Osteoblast (primary cell): ENCODE measurements around the gene EIF3I. TPM values are rescaled to one million over a fixed set of nuclear protein-coding genes. Genes with fewer than 3 reads are reported as not detected.

ENCODE experiments used
- DNase-seq: peaks from one replicate; pipeline ENCODE4 v3.0.0; 2011; ENCODE audit warnings: low spot score, mixed read lengths; ENCODE audit not compliant: insufficient read length; ENCODE audit errors: missing footprints
- H2AFZ ChIP-seq: 2 replicates; pipeline ENCODE4 v1.6.0; 2011; ENCODE audit warnings: mild to moderate bottlenecking, low read length
- H3K27ac ChIP-seq: 2 replicates; pipeline ENCODE4 v1.5.1; 2011; ENCODE audit warnings: mild to moderate bottlenecking, low read depth, low read length, moderate library complexity
- H3K27me3 ChIP-seq: 2 replicates; pipeline ENCODE4 v1.6.0; 2012; ENCODE audit warnings: mild to moderate bottlenecking, control low read depth, inconsistent platforms, low read length, moderate library complexity; ENCODE audit not compliant: insufficient read depth
- H3K36me3 ChIP-seq: 2 replicates; pipeline ENCODE4 v1.5.1; 2011; ENCODE audit warnings: mild to moderate bottlenecking, low read length, control low read depth, moderate library complexity; ENCODE audit not compliant: insufficient read depth
- H3K4me1 ChIP-seq: 2 replicates; pipeline ENCODE4 v1.5.1; 2011; ENCODE audit warnings: mild to moderate bottlenecking, low read length, control low read depth, moderate library complexity; ENCODE audit not compliant: insufficient read depth
- H3K4me2 ChIP-seq: 2 replicates; pipeline ENCODE4 v1.6.0; 2011; ENCODE audit warnings: mild to moderate bottlenecking, low read length; ENCODE audit not compliant: insufficient read depth
- H3K4me3 ChIP-seq: fragments of 200-600 bp; sonication (generic); 3 replicates; pipeline ENCODE4 v1.5.1; 2012; ENCODE audit warnings: mild to moderate bottlenecking, low read length, inconsistent platforms; ENCODE audit not compliant: insufficient read depth
- H3K79me2 ChIP-seq: 2 replicates; pipeline ENCODE4 v1.6.0; 2012; ENCODE audit warnings: mild to moderate bottlenecking, low read length, control low read depth, inconsistent platforms; ENCODE audit not compliant: insufficient read depth
- H3K9me3 ChIP-seq: 2 replicates; pipeline ENCODE4 v1.5.1; 2011; ENCODE audit warnings: low read depth, low read length, control low read depth
- H4K20me1 ChIP-seq: 2 replicates; pipeline ENCODE4 v1.6.0; 2012; ENCODE audit warnings: mild to moderate bottlenecking, low read length, control low read depth; ENCODE audit not compliant: insufficient read depth
- total RNA-seq: library from RNA; depleted of rRNA; stranded (reverse); fragments of >200 nt; gene quantifications from 2 replicates; pipeline ENCODE4 v1.2.3, GENCODE V29; 2012
- TF ChIP-seq, protein P1 (sequence below): IDR thresholded peaks from 2 replicates; pipeline ENCODE4 v1.5.1; 2011; ENCODE audit warnings: mild to moderate bottlenecking, low read depth, low read length, moderate library complexity; ENCODE audit errors: extremely low read depth

Gene EIF3I
- total RNA-seq, 1 donor, result 253 TPM

DNA sequence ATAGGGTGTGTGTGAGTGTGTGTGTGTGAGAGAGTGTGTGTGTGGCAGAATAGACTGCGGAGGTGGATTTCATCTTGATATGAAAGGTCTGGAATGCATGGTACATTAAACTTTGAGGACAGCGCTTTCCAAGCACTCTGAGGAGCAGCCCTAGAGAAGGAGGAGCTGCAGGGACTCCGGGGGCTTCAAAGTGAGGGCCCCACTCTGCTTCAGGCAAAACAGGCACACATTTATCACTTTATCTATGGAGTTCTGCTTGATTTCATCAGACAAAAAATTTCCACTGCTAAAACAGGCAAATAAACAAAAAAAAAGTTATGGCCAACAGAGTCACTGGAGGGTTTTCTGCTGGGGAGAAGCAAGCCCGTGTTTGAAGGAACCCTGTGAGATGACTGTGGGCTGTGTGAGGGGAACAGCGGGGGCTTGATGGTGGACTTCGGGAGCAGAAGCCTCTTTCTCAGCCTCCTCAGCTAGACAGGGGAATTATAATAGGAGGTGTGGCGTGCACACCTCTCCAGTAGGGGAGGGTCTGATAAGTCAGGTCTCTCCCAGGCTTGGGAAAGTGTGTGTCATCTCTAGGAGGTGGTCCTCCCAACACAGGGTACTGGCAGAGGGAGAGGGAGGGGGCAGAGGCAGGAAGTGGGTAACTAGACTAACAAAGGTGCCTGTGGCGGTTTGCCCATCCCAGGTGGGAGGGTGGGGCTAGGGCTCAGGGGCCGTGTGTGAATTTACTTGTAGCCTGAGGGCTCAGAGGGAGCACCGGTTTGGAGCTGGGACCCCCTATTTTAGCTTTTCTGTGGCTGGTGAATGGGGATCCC is 51.4 kb downstream of the EIF3I start:
- peaks cover 47% of the 10 kb centered on the region for H3K27me3 ChIP-seq
- peak; percentile 60 for DNase-seq
- TF ChIP-seq, protein P1, sequence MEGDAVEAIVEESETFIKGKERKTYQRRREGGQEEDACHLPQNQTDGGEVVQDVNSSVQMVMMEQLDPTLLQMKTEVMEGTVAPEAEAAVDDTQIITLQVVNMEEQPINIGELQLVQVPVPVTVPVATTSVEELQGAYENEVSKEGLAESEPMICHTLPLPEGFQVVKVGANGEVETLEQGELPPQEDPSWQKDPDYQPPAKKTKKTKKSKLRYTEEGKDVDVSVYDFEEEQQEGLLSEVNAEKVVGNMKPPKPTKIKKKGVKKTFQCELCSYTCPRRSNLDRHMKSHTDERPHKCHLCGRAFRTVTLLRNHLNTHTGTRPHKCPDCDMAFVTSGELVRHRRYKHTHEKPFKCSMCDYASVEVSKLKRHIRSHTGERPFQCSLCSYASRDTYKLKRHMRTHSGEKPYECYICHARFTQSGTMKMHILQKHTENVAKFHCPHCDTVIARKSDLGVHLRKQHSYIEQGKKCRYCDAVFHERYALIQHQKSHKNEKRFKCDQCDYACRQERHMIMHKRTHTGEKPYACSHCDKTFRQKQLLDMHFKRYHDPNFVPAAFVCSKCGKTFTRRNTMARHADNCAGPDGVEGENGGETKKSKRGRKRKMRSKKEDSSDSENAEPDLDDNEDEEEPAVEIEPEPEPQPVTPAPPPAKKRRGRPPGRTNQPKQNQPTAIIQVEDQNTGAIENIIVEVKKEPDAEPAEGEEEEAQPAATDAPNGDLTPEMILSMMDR, result no peak

DNA sequence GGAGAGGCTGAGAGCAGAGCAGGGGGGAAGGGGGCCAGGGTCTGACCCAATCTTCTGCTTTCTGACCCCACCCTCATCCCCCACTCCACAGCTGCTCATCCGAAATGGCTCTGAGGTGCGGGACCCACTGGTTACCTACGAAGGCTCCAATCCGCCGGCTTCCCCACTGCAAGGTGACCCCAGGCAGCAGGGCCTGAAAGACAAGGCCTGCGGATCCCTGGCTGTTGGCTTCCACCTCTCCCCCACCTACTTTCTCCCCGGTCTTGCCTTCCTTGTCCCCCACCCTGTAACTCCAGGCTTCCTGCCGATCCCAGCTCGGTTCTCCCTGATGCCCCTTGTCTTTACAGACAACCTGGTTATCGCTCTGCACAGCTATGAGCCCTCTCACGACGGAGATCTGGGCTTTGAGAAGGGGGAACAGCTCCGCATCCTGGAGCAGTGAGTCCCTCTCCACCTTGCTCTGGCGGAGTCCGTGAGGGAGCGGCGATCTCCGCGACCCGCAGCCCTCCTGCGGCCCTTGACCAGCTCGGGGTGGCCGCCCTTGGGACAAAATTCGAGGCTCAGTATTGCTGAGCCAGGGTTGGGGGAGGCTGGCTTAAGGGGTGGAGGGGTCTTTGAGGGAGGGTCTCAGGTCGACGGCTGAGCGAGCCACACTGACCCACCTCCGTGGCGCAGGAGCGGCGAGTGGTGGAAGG is 52.6 kb downstream of the EIF3I start:
- no peaks in the 10 kb centered on the region for H4K20me1 ChIP-seq
- H3K4me3 ChIP-seq, result no peak overlapping the region
- DNase-seq, result peak; percentile 44
- H3K27ac ChIP-seq, result no peak overlapping the region
- TF ChIP-seq, protein P1, result no peak
- H3K4me2 ChIP-seq, result no peak overlapping the region
- no peaks in the 10 kb centered on the region for H3K4me1 ChIP-seq
- no peak overlapping the region for H2AFZ ChIP-seq
- peaks cover 50% of the 10 kb centered on the region for H3K27me3 ChIP-seq
- H3K36me3 ChIP-seq, result no peaks in the 10 kb centered on the region
- no peaks in the 10 kb centered on the region for H3K79me2 ChIP-seq
- H3K9me3 ChIP-seq, result no peaks in the 10 kb centered on the region

More for the DNA sequence above, 51.4 kb downstream of the EIF3I start:
- Histone ChIP-seq H3K27ac (no peak overlapping the region), H2AFZ (no peak overlapping the region), H4K20me1 (no peaks in the 10 kb centered on the region), H3K4me3 (no peak overlapping the region), H3K4me1 (no peaks in the 10 kb centered on the region), H3K79me2 (no peaks in the 10 kb centered on the region), H3K4me2 (no peak overlapping the region), H3K9me3 (no peaks in the 10 kb centered on the region), H3K36me3 (no peaks in the 10 kb centered on the region)

DNA sequence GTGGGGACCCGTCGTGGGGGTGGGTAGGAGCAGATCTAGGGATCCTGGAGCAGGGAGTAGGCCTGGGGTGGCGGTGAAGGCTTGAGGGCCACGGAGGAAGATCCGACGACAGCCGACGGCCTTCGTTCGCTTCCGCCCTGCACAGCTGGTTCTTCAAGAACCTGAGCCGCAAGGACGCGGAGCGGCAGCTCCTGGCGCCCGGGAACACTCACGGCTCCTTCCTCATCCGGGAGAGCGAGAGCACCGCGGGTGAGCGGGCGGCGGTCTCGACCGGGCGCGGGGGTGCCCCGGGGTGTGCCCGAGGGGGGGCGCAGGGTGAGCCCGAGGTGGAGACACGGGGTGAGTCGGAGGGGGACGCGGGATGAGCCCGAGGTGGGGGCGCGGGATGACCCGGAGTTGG is 53.2 kb downstream of the EIF3I start:
- Histone ChIP-seq H3K79me2 (no peaks in the 10 kb centered on the region), H2AFZ (peak overlapping the region; percentile 65), H3K4me3 (no peak overlapping the region), H3K27me3 (peaks cover 50% of the 10 kb centered on the region), H3K4me2 (peak overlapping the region; percentile 28), H3K27ac (no peak overlapping the region), H4K20me1 (no peaks in the 10 kb centered on the region), H3K36me3 (no peaks in the 10 kb centered on the region), H3K4me1 (no peaks in the 10 kb centered on the region), H3K9me3 (no peaks in the 10 kb centered on the region)
- peak; percentile 77 for DNase-seq
- TF ChIP-seq, protein P1, result no peak
